ENCODE measurements around the gene C11orf68. TPM values are rescaled to one million over a fixed set of nuclear protein-coding genes. Genes with fewer than 3 reads are reported as not detected.

The C11orf68 gene
- total and polyA plus RNA-seq, 10 donors, result 22.0 to 44.9 (median 33.2) TPM

DNA sequence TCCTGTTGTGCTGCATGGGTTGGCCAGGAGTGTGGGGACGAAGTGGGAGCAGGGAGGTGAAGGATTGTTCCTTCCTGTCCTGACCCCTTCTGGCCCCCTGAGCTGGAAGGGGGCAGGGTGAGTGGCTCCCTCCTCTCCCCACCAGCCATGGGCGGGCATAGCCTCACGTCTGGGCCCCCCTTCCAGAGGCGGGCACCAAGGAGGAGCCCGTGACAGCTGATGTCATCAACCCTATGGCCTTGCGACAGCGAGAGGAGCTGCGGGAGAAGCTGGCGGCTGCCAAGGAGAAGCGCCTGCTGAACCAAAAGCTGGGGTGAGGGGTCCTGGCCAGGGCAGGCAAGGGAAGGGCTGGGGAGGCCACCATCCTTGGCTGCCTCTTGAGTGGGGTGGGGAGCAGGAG, 46.0 kb upstream of the C11orf68 start:
- TF ChIP-seq CTCF (IDR thresholded peaks at IDR 0.05 in 8 of 11, conservative IDR thresholded peaks at IDR 0.05 in 3 of 11), result no peak
- TF ChIP-seq POLR2A (IDR thresholded peaks at IDR 0.05), result no peak
- TF ChIP-seq POLR2AphosphoS5 (IDR thresholded peaks at IDR 0.05), result no peak
- peaks cover 7 to 68% (median 63%) of the 10 kb centered on the region in 6 donors for H3K36me3 ChIP-seq
- DNase-seq, result no peak
- no peak overlapping the region for H3K4me3 ChIP-seq
- no peak overlapping the region for H3K27ac ChIP-seq
- WGBS, 5 donors, result 74 to 92% (median 81%) methylated on average over 10 of the region's 10 CpGs
- peaks cover 19 to 66% (median 48%) of the 10 kb centered on the region in 6 donors for H3K4me1 ChIP-seq
- H3K9me3 ChIP-seq, result no peaks in the 10 kb centered on the region
- intact Hi-C loops (cut with DNase I; ENCODE audit: low total_unique reads), result no loop called here
- no peaks in the 10 kb centered on the region for H3K27me3 ChIP-seq (replicated peaks in 1 of 7)

DNA sequence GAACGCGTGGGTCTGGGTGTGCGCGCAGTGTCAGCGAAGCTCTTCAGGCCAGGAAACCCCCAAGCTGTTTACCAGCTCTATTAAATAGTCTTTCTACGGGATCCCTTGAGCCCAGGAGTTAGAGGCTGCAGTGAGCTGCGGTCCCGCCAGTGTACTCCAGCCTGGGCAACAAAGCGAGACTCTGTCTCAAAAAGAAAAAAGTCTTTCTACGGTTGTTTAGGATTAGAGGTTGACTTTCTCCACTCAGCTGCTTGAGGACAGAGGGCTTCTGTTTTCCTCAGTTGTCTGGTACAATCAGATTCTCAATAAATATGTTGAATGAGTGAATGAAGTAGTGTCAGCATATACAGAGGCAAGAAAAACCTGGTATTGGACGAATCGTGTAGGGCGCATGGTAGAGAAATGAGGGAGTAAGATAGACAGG, 43.3 kb upstream of the C11orf68 start:
- H3K4me3 ChIP-seq, result peak overlapping the region; percentile 79 to 100 (median 98)
- no peak for TF ChIP-seq CTCF (IDR thresholded peaks at IDR 0.05 in 8 of 11, conservative IDR thresholded peaks at IDR 0.05 in 3 of 11)
- TF ChIP-seq POLR2AphosphoS5 (IDR thresholded peaks at IDR 0.05), result no peak
- no peak for TF ChIP-seq POLR2A (IDR thresholded peaks at IDR 0.05)
- DNase-seq, result no peak
- no peaks in the 10 kb centered on the region for H3K27me3 ChIP-seq (replicated peaks in 1 of 7)
- H3K36me3 ChIP-seq, result peaks cover 7 to 41% (median 35%) of the 10 kb centered on the region in 6 donors
- 6 to 8% (median 7%) methylated on average over 8 to 13 of the region's 13 CpGs for WGBS, 5 donors
- intact Hi-C loops (cut with DNase I; ENCODE audit: low total_unique reads), result no loop called here
- peaks cover 19 to 50% (median 42%) of the 10 kb centered on the region in 6 donors for H3K4me1 ChIP-seq
- H3K9me3 ChIP-seq, result no peaks in the 10 kb centered on the region
- peak overlapping the region; percentile 64 to 97 (median 94) for H3K27ac ChIP-seq

DNA sequence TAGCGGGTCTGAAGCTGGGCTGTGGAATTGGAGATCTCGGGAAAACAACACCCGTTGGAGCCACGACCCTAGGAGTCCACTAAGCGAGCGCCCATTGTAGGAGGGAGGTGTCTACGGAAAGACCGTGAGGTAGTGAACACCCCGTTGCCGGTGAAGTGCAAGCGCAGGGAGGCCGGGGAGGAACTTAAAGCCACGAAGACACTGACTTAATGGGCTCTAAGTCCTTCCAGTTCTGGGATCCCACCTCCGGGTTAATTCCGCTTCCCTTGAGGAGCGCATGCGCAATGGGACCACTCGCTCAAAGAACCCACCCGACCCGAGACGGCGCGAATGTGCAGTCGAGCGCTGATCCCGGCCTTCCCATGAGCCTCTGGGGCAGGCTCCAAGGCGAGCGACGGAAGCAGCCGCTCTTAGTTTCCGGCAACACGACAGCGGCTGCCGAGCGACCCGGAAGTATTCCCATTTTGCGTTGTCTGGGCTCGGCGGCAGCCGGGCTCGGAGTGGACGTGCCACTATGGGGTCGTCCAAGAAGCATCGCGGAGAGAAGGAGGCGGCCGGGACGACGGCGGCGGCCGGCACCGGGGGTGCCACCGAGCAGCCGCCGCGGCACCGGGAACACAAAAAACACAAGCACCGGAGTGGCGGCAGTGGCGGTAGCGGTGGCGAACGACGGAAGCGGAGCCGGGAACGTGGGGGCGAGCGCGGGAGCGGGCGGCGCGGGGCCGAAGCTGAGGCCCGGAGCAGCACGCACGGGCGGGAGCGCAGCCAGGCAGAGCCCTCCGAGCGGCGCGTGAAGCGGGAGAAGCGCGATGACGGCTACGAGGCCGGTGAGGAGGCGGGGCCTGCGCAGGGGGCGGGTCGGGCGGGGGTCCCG, 42.6 kb upstream of the C11orf68 start, which contains the start of gene SART1:
TSS of gene SART1 (plus strand) at position 468 of the 874 bp plus-strand sequence. CDS start at position 515, 47 bp downstream.
- Histone ChIP-seq H3K27me3 (replicated peaks in 1 of 7) (no peaks in the 10 kb centered on the region), H3K36me3 (peaks cover 4 to 34% (median 29%) of the 10 kb centered on the region in 6 donors), H3K27ac (peak within 1 kb of the TSS; percentile 64 to 97 (median 94)), H3K4me3 (peak within 1 kb of the TSS; percentile 79 to 100 (median 98)), H3K4me1 (peaks cover 19 to 56% (median 44%) of the 10 kb centered on the region in 6 donors), H3K9me3 (no peaks in the 10 kb centered on the region)
- intact Hi-C loops (cut with DNase I; ENCODE audit: low total_unique reads), result no loop called here
- peak; percentile 99 for DNase-seq
- WGBS, 5 donors, result 0 to 1% (median 0%) methylated on average over 33 to 97 of the region's 97 CpGs
- TF ChIP-seq POLR2AphosphoS5 (IDR thresholded peaks at IDR 0.05) (peak; percentile 95 to 97 (median 95)), CTCF (IDR thresholded peaks at IDR 0.05 in 8 of 11, conservative IDR thresholded peaks at IDR 0.05 in 3 of 11) (peak in 3 of 11 experiments; percentile 11 to 36 (median 15)), POLR2A (IDR thresholded peaks at IDR 0.05) (peak in 1 of 3 donors; percentile 51)

DNA sequence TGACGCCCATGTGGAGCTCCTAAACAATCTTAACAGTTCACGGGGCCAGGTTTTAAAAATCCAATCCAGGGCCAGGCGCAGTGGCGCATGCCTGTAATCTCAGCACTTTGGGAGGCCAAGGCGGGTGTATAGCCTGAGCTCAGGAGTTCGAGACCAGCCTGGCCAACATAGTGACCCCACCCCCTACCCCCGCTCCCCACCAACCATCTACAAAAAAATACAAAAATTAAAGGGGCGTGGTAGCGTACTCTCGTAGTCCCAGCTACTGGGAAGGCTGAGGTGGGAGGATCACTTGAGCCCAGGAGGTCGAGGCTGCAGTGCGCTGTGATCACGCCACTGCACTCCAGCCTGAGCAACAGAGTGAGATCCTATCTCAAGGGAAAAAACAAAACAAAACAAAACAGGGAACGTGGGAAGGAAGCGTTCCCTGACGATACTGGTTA, 42.0 kb upstream of the C11orf68 start:
- Histone ChIP-seq H3K9me3 (no peaks in the 10 kb centered on the region), H3K27ac (peak overlapping the region; percentile 64 to 97 (median 94)), H3K4me3 (peak overlapping the region; percentile 79 to 100 (median 98)), H3K4me1 (peaks cover 19 to 60% (median 44%) of the 10 kb centered on the region in 6 donors), H3K27me3 (replicated peaks in 1 of 7) (no peaks in the 10 kb centered on the region), H3K36me3 (peaks cover 0 to 28% (median 22%) of the 10 kb centered on the region in 6 donors)
- WGBS, 5 donors, result 52 to 59% (median 57%) methylated on average over 16 of the region's 16 CpGs
- intact Hi-C loops (cut with DNase I; ENCODE audit: low total_unique reads), result no loop called here
- TF ChIP-seq POLR2A (IDR thresholded peaks at IDR 0.05) (no peak), CTCF (IDR thresholded peaks at IDR 0.05 in 8 of 11, conservative IDR thresholded peaks at IDR 0.05 in 3 of 11) (no peak), POLR2AphosphoS5 (IDR thresholded peaks at IDR 0.05) (no peak)
- peak; percentile 66 for DNase-seq
